GM19035 (cell line): Measurements from ENCODE around the gene FYN.

Experiments used
- ATAC-seq: cut with Tn5 transposase; IDR thresholded peaks from one replicate; pipeline ENCODE4 v1.9.1; 2021; ENCODE audit not compliant: unreplicated experiment

Gene FYN

GRCh38 chr6:111854683-111855082, 18.6 kb downstream of the FYN start:
- no peak for ATAC-seq

GRCh38 chr6:111852725-111853124, 20.5 kb downstream of the FYN start:
- no peak for ATAC-seq

- peak; percentile 41 for ATAC-seq
Observed at GRCh38 chr6:111850295-111850937, 22.8 kb downstream of the FYN start.

GRCh38 chr6:111849298-111849697, 24.0 kb downstream of the FYN start:
- ATAC-seq: no peak

GRCh38 chr6:111848262-111848812, 24.9 kb downstream of the FYN start:
- no peak for ATAC-seq

GRCh38 chr6:111846492-111847409, 26.5 kb downstream of the FYN start:
- no peak for ATAC-seq

GRCh38 chr6:111846066-111846465, 27.2 kb downstream of the FYN start:
- ATAC-seq: no peak

- peak; percentile 68 for ATAC-seq
Observed at GRCh38 chr6:111845441-111845871, 27.8 kb downstream of the FYN start.

- no peak for ATAC-seq
Observed at GRCh38 chr6:111844921-111845320, 28.3 kb downstream of the FYN start.

- ATAC-seq: peak; percentile 36
Observed at GRCh38 chr6:111844376-111844775, 28.9 kb downstream of the FYN start.

- ATAC-seq: no peak
Observed at GRCh38 chr6:111843347-111844147, 29.7 kb downstream of the FYN start.

- ATAC-seq: no peak
Observed at GRCh38 chr6:111842891-111843290, 30.4 kb downstream of the FYN start.

- ATAC-seq: no peak
Observed at GRCh38 chr6:111842271-111842822, 30.9 kb downstream of the FYN start.

GRCh38 chr6:111841822-111842221, 31.4 kb downstream of the FYN start:
- ATAC-seq: no peak

- ATAC-seq: no peak
Observed at GRCh38 chr6:111840803-111841202, 32.4 kb downstream of the FYN start.

- no peak for ATAC-seq
Observed at GRCh38 chr6:111838749-111839484, 34.3 kb downstream of the FYN start.

GRCh38 chr6:111837641-111838500, 35.4 kb downstream of the FYN start:
- peak; percentile 70 for ATAC-seq

GRCh38 chr6:111837007-111837406, 36.2 kb downstream of the FYN start:
- ATAC-seq: no peak

- ATAC-seq: no peak
Observed at GRCh38 chr6:111835807-111836206, 37.4 kb downstream of the FYN start.
